DMS114 treated with DMSO at 0.1 percent for 48 hours (cell line): ENCODE results near the gene GDF11.

Experiments
- DNase-seq: peaks from one replicate; lab custom pipeline; 2025; ENCODE audit not compliant: unreplicated experiment; lab: John Stamatoyannopoulos, UW

GDF11 gene

GRCh38 chr12:55722948-55723347 lies 20.0 kb upstream of the GDF11 start:
- no peak for DNase-seq

- DNase-seq = no peak
These were observed 19.3 kb upstream of the GDF11 start for GRCh38 chr12:55723516-55724225.

GRCh38 chr12:55724226-55724939 lies 18.5 kb upstream of the GDF11 start:
- DNase-seq = peak; percentile 43

GRCh38 chr12:55724940-55725309 lies 18.0 kb upstream of the GDF11 start:
- no peak for DNase-seq

GRCh38 chr12:55725556-55725955 lies 17.4 kb upstream of the GDF11 start:
- no peak for DNase-seq

- DNase-seq = no peak
These were observed 16.0 kb upstream of the GDF11 start for GRCh38 chr12:55726971-55727370.

- DNase-seq = no peak
These were observed 15.2 kb upstream of the GDF11 start for GRCh38 chr12:55727643-55728185.

- no peak for DNase-seq
These were observed 14.6 kb upstream of the GDF11 start for GRCh38 chr12:55728186-55728938.

- peak; percentile 79 for DNase-seq
These were observed 13.7 kb upstream of the GDF11 start, which contains the start of gene CD63 for GRCh38 chr12:55728939-55729818. TSS of gene CD63 (minus strand) at chr12:55729009. CDS start at chr12:55728341, 668 bp downstream.

GRCh38 chr12:55729819-55730818 lies 12.8 kb upstream of the GDF11 start:
- peak; percentile 53 for DNase-seq

- DNase-seq = no peak
These were observed 10.6 kb upstream of the GDF11 start for GRCh38 chr12:55732288-55732687.

- no peak for DNase-seq
These were observed 9.8 kb upstream of the GDF11 start for GRCh38 chr12:55733021-55733555.

GRCh38 chr12:55733858-55734257 lies 9.1 kb upstream of the GDF11 start:
- no peak for DNase-seq

GRCh38 chr12:55734595-55734994 lies 8.3 kb upstream of the GDF11 start:
- DNase-seq = no peak

GRCh38 chr12:55736076-55736475 lies 6.8 kb upstream of the GDF11 start:
- DNase-seq = no peak

- peak; percentile 29 for DNase-seq
These were observed 5.9 kb upstream of the GDF11 start for GRCh38 chr12:55736780-55737580.

- peak; percentile 18 for DNase-seq
These were observed 5.3 kb upstream of the GDF11 start for GRCh38 chr12:55737581-55738122.
